Breast epithelium (tissue), 4 donors: Measurements from ENCODE around the gene RBBP9. TPM values are rescaled to one million over a fixed set of nuclear protein-coding genes. Genes with fewer than 3 reads are reported as not detected.

Experiments
- DNase-seq, 2 donors: peaks; one replicate each; pipeline ENCODE4 v3.0.0-alpha.2; 2019; ENCODE audit warnings: low spot score in 2 of 2
- H3K27ac ChIP-seq, 2 donors: fragments of 200-600 bp; sonication (generic) in 1 of 2; one replicate each; pipeline ENCODE4 v1.5.1; 2016 to 2019; ENCODE audit warnings: mild to moderate bottlenecking in 1 of 2
- H3K27me3 ChIP-seq, 2 donors: fragments of 200-600 bp; sonication (generic) in 1 of 2; one replicate each; pipeline versions ENCODE4 v1.5.1 to v1.6.0; 2017 to 2019; ENCODE audit warnings: control low read depth in 1 of 2, mild to moderate bottlenecking in 1 of 2
- H3K36me3 ChIP-seq: fragments of 200-600 bp; one replicate; pipeline ENCODE4 v1.5.1; 2019
- H3K4me1 ChIP-seq, 2 donors: fragments of 200-600 bp; sonication (generic); one replicate each; pipeline ENCODE4 v1.5.1; 2016 to 2019; ENCODE audit warnings: control low read depth in 1 of 2
- H3K4me3 ChIP-seq, 3 donors: fragments of 200-600 bp; sonication (generic); 1 replicate in 2 of 3; 2 replicates in 1 of 3; pipeline ENCODE4 v1.5.1; 2016 to 2019; ENCODE audit warnings: mild to moderate bottlenecking in 3 of 3, moderate library complexity in 2 of 3
- H3K9me3 ChIP-seq, 2 donors: fragments of 200-600 bp; sonication (generic) in 1 of 2; one replicate each; pipeline ENCODE4 v1.5.1; 2016 to 2019; ENCODE audit warnings: control low read depth in 1 of 2
- CTCF ChIP-seq, 3 donors: fragments of 450-650 bp; IDR thresholded peaks; one replicate each; pipeline ENCODE4 v1.5.1; 2016 to 2017; ENCODE audit warnings: antibody characterized with exemption in 3 of 3, mild to moderate bottlenecking in 3 of 3, moderate library complexity in 3 of 3
- POLR2A ChIP-seq: fragments of 450-650 bp; IDR thresholded peaks from one replicate; pipeline ENCODE4 v1.6.1; 2016; ENCODE audit warnings: antibody characterized with exemption, mild to moderate bottlenecking, moderate library complexity
- POLR2AphosphoS5 ChIP-seq, 3 donors: sonication (generic); formaldehyde crosslinking; IDR thresholded peaks; one replicate each; pipeline ENCODE4 v1.6.1; 2017; ENCODE audit warnings: antibody characterized with exemption in 3 of 3
- intact Hi-C: fragments of 100-400 bp; cut with DNase I; formaldehyde crosslinking; loops from one replicate; pipeline ENCODE4 v1.15.1; 2023; ENCODE audit warnings: low total_unique reads
- total RNA-seq, 3 donors: library from RNA; depleted of rRNA; stranded (reverse); fragments of >200 nt; gene quantifications; one replicate each; pipeline ENCODE4 v1.1.0, GENCODE V29; 2016

RBBP9 gene
- total RNA-seq, 3 donors from 2014 or later: 16.3 to 24.4 (median 17.7) TPM

GRCh38 chr20:18466574-18466893 lies 30.5 kb downstream of the RBBP9 start:
- no peak for DNase-seq
- Histone ChIP-seq H3K9me3 (no peaks in the 10 kb centered on the region), H3K4me1 (peaks cover 0 to 4% of the 10 kb centered on the region in 2 donors), H3K27me3 (no peaks in the 10 kb centered on the region), H3K27ac (peak overlapping the region; percentile 88 to 89), H3K36me3 (no peaks in the 10 kb centered on the region), H3K4me3 (peak overlapping the region; percentile 83 to 93 (median 89))
- intact Hi-C loops: no loop called here
- TF ChIP-seq CTCF (IDR thresholded peaks at IDR 0.05) (no peak), POLR2A (no peak), POLR2AphosphoS5 (IDR thresholded peaks at IDR 0.05) (no peak)

DNA sequence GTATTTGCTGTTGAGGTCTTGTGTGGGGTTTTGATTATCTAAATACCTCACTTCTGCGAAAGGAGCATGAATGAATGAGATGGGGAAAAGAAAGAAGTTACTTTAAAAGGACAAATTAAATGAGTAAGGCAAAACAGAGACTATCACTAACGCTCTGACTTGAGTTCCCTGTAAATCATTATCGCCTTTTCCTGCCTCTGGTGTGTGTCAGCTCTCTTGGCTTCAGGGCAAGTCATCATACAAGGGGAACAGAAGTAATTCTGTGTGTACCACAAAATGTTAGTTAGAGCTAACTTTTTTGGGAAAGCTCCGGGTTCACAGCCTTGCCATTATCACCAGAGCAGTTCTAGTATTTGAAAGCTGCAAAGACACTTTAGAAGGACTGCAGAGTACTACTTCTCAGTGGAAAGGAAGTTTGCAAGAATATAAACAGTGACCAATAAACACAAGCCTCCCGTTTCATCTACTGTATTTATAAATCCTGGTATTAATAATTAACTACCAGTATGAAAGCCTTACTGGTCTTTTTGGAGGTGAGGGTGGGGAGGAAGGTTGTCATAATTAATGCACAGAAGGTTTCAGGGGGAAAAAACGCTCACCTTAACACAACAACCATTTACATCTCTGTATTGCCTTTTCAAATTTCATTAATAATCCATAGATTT lies 31.4 kb downstream of the RBBP9 start:
- H3K27ac ChIP-seq: no peak overlapping the region
- H3K4me3 ChIP-seq: no peak overlapping the region
- H3K27me3 ChIP-seq: no peaks in the 10 kb centered on the region
- H3K9me3 ChIP-seq: no peaks in the 10 kb centered on the region
- no peaks in the 10 kb centered on the region for H3K36me3 ChIP-seq
- DNase-seq: no peak
- H3K4me1 ChIP-seq: peaks cover 0 to 4% of the 10 kb centered on the region in 2 donors
- intact Hi-C loops: no loop called here
- TF ChIP-seq CTCF (IDR thresholded peaks at IDR 0.05) (no peak), POLR2AphosphoS5 (IDR thresholded peaks at IDR 0.05) (no peak), POLR2A (no peak)

DNA sequence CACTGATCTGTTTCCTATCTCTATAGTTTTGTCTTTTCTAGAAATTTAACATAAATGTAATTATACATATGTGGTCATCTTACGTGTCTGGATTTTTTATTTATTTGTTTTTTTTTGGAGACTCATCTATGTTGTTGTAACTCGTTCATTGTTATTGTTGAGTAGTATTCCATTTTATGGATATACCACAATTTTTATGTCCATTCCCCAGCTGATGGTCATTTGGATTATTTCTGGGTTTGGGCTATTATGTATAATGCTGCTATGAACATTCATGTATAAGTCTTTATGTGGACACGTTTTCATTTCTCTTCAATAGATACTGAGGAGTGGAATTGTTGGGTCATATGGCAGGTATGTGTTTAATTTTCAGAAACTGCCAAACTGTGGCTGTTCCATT lies 40.4 kb downstream of the RBBP9 start:
- H3K4me1 ChIP-seq: no peaks in the 10 kb centered on the region
- H3K4me3 ChIP-seq: no peak overlapping the region
- no peak for DNase-seq
- H3K9me3 ChIP-seq: peaks cover 0 to 5% of the 10 kb centered on the region in 2 donors
- intact Hi-C loops: no loop called here
- no peaks in the 10 kb centered on the region for H3K27me3 ChIP-seq
- no peak overlapping the region for H3K27ac ChIP-seq
- TF ChIP-seq POLR2AphosphoS5 (IDR thresholded peaks at IDR 0.05) (no peak), CTCF (IDR thresholded peaks at IDR 0.05) (no peak), POLR2A (no peak)
- H3K36me3 ChIP-seq: no peaks in the 10 kb centered on the region

- Histone ChIP-seq H3K9me3 (no peaks in the 10 kb centered on the region), H3K27ac (no peak overlapping the region), H3K36me3 (no peaks in the 10 kb centered on the region), H3K4me3 (no peak overlapping the region), H3K27me3 (no peaks in the 10 kb centered on the region), H3K4me1 (no peaks in the 10 kb centered on the region)
- DNase-seq: no peak
- TF ChIP-seq CTCF (IDR thresholded peaks at IDR 0.05) (no peak), POLR2A (no peak), POLR2AphosphoS5 (IDR thresholded peaks at IDR 0.05) (no peak)
- intact Hi-C loops: no loop called here
Measured at GRCh38 chr20:18443886-18444285, 53.1 kb downstream of the RBBP9 start.

DNA sequence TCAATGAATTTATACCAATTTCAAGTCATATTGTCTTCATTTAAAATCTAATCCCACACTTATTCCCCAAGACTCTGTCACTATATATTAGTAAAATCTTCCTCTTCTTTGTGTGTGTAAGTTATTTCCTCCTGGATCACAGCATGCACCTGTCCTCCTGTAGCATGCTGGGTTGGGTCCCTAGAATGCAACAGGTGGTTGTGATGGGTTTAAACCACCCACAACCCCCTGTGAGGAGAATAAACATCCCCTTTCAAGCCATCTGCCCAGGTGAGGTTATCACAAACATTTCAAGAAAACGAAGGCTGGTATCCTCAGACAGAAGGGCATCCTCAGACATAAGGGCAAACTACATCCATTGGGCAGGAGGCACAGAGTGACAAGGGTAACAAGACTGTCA lies 56.6 kb downstream of the RBBP9 start:
- TF ChIP-seq CTCF (IDR thresholded peaks at IDR 0.05) (no peak), POLR2AphosphoS5 (IDR thresholded peaks at IDR 0.05) (no peak)
- H3K36me3 ChIP-seq: no peaks in the 10 kb centered on the region
- intact Hi-C loops: no loop called here

More for the DNA sequence above, 56.6 kb downstream of the RBBP9 start:
- Histone ChIP-seq H3K27ac (no peak overlapping the region), H3K27me3 (no peaks in the 10 kb centered on the region), H3K4me1 (no peaks in the 10 kb centered on the region), H3K4me3 (no peak overlapping the region), H3K9me3 (no peaks in the 10 kb centered on the region)
- no peak for DNase-seq
